NCI-H510A (cell line): Measurements from ENCODE around the gene MAD1L1.
A peak's percentile ranks its signal among the peaks of the same experiment; 100 is the strongest.
"Not testable (repeated sequence)": the region's sequence is repeated elsewhere in the genome, so short reads cannot be mapped to it uniquely, and the experiment has no call there.

Experiments used
- DNase-seq: peaks from one replicate; lab custom pipeline; 2025; lab: John Stamatoyannopoulos, UW

The MAD1L1 gene

DNA sequence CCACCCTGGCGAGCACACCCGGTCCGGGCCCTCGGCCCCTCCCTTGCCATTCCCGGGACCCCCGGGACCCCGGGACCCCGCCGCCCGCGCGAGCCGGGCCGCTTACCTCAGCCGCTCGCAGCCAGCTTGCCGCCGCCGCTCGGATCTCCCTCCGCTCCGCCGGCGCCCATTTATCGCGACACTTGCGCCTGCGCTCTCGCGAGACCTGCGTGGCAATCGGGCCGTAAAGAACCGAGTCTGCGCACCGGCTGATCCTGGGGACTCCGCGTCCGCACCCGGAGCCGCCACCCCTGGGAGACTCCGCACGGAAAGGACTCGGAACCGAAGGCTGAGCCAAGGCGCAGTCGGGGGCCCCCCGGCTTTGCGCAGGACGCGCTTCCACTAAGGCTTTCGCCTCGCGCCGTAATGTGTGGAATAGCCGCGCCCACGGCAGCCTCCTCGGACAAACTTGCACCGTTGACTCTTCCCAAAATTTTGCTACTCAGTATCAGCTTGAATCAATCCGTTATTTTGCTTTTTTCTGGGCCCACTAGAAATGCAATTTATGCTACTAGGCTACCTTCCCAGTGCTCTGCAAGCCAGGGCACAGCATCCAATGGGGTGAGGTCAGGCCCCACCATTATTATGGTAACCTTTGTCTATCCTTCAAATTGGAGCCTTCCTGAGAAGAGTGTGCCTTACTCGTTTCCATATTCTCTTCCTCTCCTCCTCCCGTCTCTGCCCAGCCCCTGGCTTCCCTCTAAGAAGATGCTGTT, at the start of gene MAD1L1:
Gene MAD1L1 (minus strand): TSS at position 180 of the 755 bp plus-strand sequence. CDS start 2,812 bp downstream, outside the sequence.
- DNase-seq, result peak; percentile 85

DNA sequence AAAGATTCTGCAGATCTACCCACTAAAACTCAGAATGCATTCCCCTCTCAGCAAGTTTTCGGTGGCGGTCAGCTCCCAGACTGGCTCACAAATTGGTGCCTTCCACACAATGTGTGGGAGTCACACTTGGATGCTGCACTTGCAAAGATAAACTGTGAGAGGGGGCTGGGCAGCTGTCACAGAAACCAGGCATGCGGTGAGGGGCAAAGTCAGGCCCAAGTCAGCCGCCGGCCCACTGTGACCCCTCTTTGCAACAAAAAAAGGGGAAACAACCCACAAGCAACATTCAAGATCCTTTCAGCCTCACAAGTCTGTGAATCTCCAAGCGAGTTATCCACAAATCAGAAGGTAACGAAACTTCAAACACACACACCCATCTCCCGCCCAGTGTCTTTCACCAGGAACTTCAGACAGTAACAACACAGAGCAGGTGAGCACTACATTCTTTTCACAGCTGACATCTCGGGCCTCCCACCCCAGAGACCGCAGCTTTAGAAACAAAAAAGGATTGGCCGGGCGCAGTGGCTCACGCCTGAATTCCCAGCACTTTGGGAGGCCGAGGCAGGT, 49.5 kb upstream of the MAD1L1 start:
- DNase-seq, result no peak

DNA sequence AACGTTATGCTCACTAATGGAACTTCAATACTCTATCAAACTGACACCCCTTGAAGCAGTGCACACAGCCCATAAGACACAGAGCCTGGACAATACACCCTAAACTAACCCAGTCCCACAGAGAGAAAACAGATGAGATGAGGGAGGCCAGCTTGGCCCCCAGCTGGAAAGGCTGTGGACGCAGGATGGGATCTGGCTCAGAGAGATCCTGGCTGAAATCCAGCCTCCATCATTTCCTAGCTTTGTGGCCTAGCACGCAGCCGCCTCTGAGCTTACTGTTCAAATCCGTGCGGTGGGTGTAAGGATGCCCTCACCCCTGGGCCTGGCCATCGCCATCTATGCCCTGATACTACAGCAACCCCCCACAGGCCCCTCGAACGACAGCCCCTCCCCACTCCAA, 48.8 kb upstream of the MAD1L1 start:
- no peak for DNase-seq

DNA sequence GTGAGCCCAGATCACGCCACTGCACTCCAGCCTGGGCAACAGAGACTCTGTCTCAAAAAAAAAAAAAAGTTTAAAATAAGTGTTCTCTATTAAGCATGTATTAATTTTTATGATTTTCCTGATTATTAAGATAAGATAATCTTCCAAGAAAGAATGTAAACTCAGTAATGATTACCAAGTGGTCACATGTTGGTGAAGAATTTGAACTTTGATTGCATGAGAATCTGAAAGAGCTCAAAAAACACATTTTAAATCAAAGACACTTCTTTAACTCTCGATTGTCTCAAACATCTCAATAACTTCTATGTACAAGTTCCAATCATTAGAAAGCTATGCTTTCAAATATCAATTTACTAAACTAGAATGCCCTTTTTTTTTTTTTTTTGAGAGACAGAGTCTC, 47.7 kb upstream of the MAD1L1 start:
- DNase-seq, result no peak

DNA sequence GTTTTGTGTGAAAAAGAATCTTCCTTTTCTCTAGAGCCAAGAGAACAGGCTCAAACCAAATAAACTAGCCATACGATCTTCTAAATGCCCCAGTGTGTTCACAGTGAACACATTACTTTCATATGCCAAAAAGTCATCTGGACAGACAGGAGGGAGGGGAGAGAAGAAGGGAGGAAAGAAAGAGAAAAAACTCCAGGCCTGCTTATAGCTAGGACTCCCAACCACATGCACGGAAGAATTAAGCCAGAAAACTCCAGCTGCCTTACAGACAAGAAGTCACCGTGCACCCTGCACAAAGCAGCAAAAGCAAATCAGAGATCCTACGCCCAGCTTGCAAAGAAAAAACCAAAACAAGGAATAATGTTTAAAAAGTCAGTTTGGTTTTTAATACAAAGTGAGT, 47.2 kb upstream of the MAD1L1 start:
- no peak for DNase-seq

GRCh38 chr7:2278026-2278425, 45.3 kb upstream of the MAD1L1 start:
- DNase-seq, result no peak

GRCh38 chr7:2276107-2276506, 43.4 kb upstream of the MAD1L1 start:
- DNase-seq, result no peak

DNA sequence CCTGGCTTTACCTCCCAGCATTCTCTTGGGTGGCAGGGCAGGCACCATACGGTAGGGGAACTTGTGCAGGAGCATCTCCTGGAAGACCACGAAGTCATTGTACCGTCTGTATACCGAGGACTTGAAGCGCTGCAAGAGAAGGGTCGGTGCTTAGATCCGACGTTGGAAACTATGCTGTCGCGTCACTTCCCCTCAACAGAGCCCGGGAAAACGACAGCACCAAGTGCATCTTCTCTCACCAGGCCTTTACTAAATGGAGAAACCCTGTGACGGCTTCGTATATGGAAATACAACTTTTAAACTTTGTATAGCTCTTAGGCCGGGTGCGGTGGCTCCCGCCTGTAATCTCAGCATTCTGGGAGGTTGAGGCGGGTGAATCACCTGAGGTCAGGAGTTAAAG, 42.4 kb upstream of the MAD1L1 start:
- no peak for DNase-seq

GRCh38 chr7:2274666-2275065, 41.9 kb upstream of the MAD1L1 start:
- DNase-seq, result no peak

GRCh38 chr7:2273866-2274265, 41.1 kb upstream of the MAD1L1 start:
- DNase-seq, result no peak

DNA sequence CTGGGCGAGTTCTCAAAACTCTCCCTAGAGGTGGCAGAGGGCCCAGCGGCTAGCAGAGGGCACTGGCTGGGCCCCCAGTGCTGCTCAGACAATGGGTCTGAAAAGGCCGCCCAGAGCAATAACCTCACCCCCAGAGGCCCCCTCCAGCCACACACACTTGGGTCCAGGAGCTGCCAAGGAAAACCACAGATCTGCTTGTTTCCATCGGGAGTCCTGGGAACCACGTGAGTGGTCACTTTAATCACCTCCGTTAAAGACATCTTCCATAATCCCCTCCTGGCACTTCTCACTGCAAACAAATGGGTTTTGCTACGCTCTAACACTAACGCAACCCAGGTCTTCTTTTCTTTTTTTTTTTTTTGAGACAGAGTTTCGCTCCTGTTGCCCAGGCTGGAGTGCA, 39.3 kb upstream of the MAD1L1 start:
- DNase-seq, result no peak

DNA sequence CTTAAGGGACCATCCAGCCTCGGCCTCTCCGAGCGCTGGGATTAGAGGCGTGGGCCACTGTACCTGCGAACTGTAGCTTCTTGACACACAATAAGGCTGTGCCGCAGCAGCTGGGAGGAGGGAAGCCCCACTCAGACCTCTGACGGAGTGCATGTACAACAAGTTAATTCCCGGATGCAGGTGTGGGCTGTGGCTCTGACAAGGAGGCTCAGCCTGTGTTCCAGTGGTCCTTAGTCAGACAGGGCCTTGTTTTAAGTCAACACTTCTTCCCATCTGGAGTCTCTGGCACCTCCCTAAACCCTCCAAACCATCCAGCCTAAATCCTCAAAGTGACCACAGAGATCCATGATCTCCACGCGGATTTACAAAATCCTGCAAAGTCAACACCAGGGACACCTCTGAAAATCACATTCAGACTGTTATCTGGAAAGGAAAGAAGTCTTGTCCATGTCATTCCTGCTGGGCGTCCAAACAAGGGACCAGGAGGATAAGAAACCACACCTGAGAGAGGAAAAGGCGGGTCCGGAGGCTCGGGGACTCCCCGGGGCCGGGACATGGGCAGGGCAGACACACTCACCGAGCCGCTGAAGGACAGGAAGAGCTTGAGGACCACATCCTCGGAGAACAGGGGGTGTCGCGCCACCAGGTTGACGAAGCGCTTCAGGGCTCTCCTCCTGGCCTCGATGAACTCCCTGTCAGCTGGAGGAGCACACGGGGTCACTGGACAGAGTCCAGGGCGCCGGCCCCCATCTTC, 38.7 kb upstream of the MAD1L1 start:
- DNase-seq, result no peak

DNA sequence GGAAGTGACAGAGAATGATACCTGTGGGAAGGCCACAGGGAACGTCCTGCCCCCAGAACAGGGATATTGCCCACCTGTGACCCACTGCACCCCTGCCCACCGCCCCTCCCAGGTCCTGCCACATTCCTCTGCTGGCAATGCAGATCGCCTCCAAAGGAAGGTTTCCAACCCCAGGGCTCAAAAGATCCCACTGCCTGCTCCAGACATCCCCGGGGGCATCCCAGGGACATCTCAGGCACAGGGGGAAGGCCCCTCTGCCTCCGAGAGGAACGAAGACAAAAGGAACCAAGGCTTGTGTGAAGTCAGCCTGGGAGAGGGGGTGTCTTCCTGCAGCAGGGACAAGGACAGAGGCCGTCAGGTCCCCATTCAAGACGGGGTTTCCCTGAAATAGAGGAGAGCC, 37.8 kb upstream of the MAD1L1 start:
- no peak for DNase-seq

GRCh38 chr7:2269991-2270460, 37.3 kb upstream of the MAD1L1 start:
- no peak for DNase-seq

GRCh38 chr7:2269089-2269990, 36.6 kb upstream of the MAD1L1 start:
- DNase-seq, result not testable (repeated sequence)

- DNase-seq, result no peak
These were observed 34.2 kb upstream of the MAD1L1 start for GRCh38 chr7:2266911-2267310.

DNA sequence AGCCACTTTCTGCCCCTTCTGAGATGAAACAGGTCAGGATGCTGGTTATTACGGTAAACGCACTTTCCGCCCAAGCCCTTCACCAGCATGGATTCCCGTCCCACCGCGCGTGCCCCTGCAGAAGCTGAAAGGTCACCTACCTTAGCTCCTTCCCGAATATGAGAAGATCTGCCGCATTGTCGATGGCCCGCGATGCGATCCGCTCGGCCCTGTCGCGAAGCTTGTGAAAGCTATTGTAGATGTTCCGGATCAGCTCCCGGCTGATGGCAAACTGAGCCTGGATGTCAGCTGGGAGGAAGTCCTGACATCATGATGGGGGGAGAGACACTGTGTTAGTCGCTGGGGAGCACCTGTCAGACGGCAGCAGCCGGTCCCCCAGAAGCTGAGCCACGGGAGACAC, 31.4 kb upstream of the MAD1L1 start:
- DNase-seq, result no peak

DNA sequence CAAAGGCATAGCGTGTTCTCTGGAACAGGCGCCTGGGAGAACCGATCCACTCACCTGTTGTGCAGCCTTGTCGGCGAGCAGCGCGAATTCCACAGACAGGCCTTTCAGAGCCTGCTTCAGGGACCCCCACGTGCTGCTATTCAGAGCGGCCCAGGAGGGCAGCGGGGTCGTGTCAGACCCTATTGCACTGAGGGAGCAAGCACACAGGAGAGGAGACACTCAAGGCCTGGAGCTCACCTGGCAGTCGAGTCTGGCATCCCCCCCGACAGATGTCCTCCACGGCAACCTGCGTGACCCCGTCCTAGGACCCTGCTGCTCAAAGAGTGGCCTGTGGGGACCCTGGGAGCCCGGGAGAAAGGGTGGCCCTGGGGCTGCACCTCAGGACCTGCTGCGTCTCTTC, 30.4 kb upstream of the MAD1L1 start:
- no peak for DNase-seq

GRCh38 chr7:2261611-2262010, 28.9 kb upstream of the MAD1L1 start:
- no peak for DNase-seq

GRCh38 chr7:2260820-2261219, 28.1 kb upstream of the MAD1L1 start:
- no peak for DNase-seq

- DNase-seq, result no peak
These were observed 26.7 kb upstream of the MAD1L1 start for GRCh38 chr7:2259480-2259879.
